Subcutaneous adipose tissue (tissue), 4 donors: ENCODE results near the gene NHS. TPM values are rescaled to one million over a fixed set of nuclear protein-coding genes. Genes with fewer than 3 reads are reported as not detected.

Experiments
- CTCF ChIP-seq: fragments of 450-650 bp; IDR thresholded peaks from one replicate; pipeline ENCODE4 v1.5.1; 2016; ENCODE audit warnings: low read depth, mild to moderate bottlenecking, control low read depth, antibody characterized with exemption, moderate library complexity
- total RNA-seq, 4 donors: library from RNA; depleted of rRNA; stranded (reverse); fragments of >200 nt; gene quantifications; one replicate each; pipeline ENCODE4 v1.1.0, GENCODE V29; 2016

NHS gene
- total RNA-seq, 4 donors from 2014 or later: 5.8 to 17.4 (median 9.5) TPM

DNA sequence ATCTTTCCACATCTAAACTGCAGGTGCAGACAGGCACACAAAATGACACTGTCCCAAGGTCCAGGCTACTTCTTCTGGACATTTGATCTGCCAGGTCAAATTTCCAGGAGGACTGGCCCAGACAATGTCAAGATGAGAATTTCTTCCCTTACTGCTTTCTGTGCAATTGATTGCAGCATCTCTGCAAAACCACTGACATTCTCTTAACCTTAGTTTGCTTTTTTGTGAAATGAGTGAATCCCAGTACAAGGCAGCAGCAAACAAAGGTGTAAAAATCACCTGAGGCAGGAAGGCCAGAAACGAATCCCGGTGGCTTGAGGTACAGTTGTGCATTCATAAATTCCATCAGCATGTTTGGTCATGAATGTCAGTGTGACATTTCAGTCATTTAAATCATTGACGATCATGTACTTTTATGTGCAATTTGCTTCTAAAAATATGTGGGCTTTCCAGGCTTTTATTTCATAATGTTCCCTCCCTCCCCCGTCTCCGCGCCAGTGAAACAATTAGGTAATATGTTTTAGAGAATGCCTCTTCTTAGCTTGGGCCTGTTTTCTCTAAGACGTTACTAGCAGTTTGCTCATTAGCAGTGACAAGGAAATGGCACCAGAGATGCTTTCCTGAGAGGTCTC is 39.1 kb downstream of the NHS start:
- TF ChIP-seq CTCF: no peak

DNA sequence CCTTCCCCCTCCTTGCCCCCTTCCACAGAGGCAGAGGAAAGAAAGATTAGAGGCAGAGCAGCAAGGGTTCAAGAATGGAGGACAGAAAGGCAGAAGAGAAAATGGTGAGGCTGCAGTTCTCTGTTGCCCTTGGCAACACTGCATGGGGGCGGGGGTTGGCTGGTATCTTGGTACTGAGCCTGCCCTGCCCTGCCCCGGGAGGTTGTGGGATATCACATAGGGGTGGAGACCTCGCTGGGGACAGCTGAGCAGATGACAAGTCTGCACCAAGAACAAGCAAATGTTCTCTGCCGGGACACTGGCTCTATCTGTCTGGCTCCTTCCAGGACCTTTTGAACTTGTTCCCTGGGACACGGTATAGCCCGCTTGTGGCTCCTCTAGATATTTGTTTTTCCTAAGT is 39.8 kb downstream of the NHS start:
- no peak for TF ChIP-seq CTCF

GRCh38 chrX:17415242-17415810 is 40.3 kb downstream of the NHS start:
- TF ChIP-seq CTCF: no peak

DNA sequence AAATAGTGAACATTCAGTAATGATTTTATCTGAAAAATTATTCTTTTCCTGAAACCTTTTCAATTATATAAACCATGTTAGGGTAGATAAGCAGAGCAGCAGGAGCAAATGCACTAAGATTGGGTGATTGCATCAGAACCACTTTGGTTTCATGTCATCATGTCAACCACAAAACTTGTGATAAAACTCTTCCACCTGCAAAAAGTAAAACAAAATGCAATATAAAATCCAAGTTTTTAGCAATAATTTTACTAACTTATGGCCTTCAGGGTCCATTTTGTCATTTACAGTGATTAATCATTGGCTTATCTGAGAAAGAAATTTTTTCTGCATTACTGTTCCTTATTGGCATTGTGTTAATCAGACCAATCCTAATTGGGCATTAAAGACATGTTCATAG is 42.4 kb downstream of the NHS start:
- no peak for TF ChIP-seq CTCF

- TF ChIP-seq CTCF: no peak
Measured at GRCh38 chrX:17425136-17425535, 50.1 kb downstream of the NHS start.

- TF ChIP-seq CTCF: no peak
Measured at GRCh38 chrX:17425551-17425950, 50.6 kb downstream of the NHS start.

GRCh38 chrX:17431171-17431570 is 56.2 kb downstream of the NHS start:
- TF ChIP-seq CTCF: no peak
